ENCODE measurements around the gene REV1.

Gene REV1

GRCh38 chr2:99445065-99445464 is 44.8 kb downstream of the REV1 start:
- DNase-seq, result no peak

GRCh38 chr2:99444222-99444621 is 45.6 kb downstream of the REV1 start:
- no peak for DNase-seq

- no peak for DNase-seq
These were observed 47.0 kb downstream of the REV1 start for GRCh38 chr2:99442837-99443236.

GRCh38 chr2:99439971-99440505 is 49.8 kb downstream of the REV1 start:
- no peak for DNase-seq

GRCh38 chr2:99436874-99437273 is 52.9 kb downstream of the REV1 start:
- DNase-seq, result no peak

- DNase-seq, result no peak
These were observed 56.5 kb downstream of the REV1 start for GRCh38 chr2:99433340-99433739.

- DNase-seq, result no peak
These were observed 58.1 kb downstream of the REV1 start for GRCh38 chr2:99431587-99432275.

GRCh38 chr2:99430614-99431291 is 59.1 kb downstream of the REV1 start:
- DNase-seq, result no peak

- DNase-seq, result no peak
These were observed 64.8 kb downstream of the REV1 start for GRCh38 chr2:99425022-99425421.

- no peak for DNase-seq
These were observed 65.4 kb downstream of the REV1 start for GRCh38 chr2:99424371-99424770.

- no peak for DNase-seq
These were observed 67.2 kb downstream of the REV1 start for GRCh38 chr2:99422599-99422998.

- DNase-seq, result no peak
These were observed 68.3 kb downstream of the REV1 start for GRCh38 chr2:99421469-99421868.

- DNase-seq, result no peak
These were observed 69.0 kb downstream of the REV1 start for GRCh38 chr2:99420751-99421299.

GRCh38 chr2:99420031-99420430 is 69.8 kb downstream of the REV1 start:
- no peak for DNase-seq

GRCh38 chr2:99417396-99417795 is 72.4 kb downstream of the REV1 start:
- no peak for DNase-seq

GRCh38 chr2:99414566-99414965 is 75.3 kb downstream of the REV1 start:
- DNase-seq, result no peak

- no peak for DNase-seq
These were observed 79.5 kb downstream of the REV1 start for GRCh38 chr2:99410276-99410675.

- DNase-seq, result no peak
These were observed 83.7 kb downstream of the REV1 start for GRCh38 chr2:99406137-99406536.

GRCh38 chr2:99404797-99405669 is 84.8 kb downstream of the REV1 start:
- DNase-seq, result no peak

- no peak for DNase-seq
These were observed 85.6 kb downstream of the REV1 start for GRCh38 chr2:99404039-99404796.

GRCh38 chr2:99403524-99403923 is 86.3 kb downstream of the REV1 start:
- no peak for DNase-seq

- DNase-seq, result no peak
These were observed 86.7 kb downstream of the REV1 start for GRCh38 chr2:99403084-99403483.

Data from effector CD4-positive, alpha-beta T cell (primary cell).